NB4 (cell line): ENCODE results near the gene EPPIN.

Experiments used
- DNase-seq: peaks from one replicate; pipeline ENCODE4 v3.0.0; 2010; ENCODE audit warnings: low read depth
- H3K4me3 ChIP-seq: one replicate; pipeline ENCODE4 v1.5.1; 2011; ENCODE audit warnings: mild to moderate bottlenecking, low read depth, low read length, moderate library complexity
- MYC ChIP-seq: IDR thresholded peaks from 2 replicates; pipeline ENCODE4 v1.6.1; 2011; ENCODE audit warnings: low read depth, low read length
- POLR2A ChIP-seq: IDR thresholded peaks from 2 replicates; pipeline ENCODE4 v1.6.1; 2011; ENCODE audit warnings: mild to moderate bottlenecking; ENCODE audit not compliant: insufficient read length; ENCODE audit errors: extremely low read depth
- TF ChIP-seq, protein P1 (sequence below): IDR thresholded peaks from one replicate; pipeline ENCODE4 v1.5.1; 2012; ENCODE audit warnings: low read depth, low read length
- TF ChIP-seq, protein P2 (sequence below): IDR thresholded peaks from 2 replicates; pipeline ENCODE4 v1.6.1; 2011; ENCODE audit warnings: low read depth, low read length

The EPPIN gene

DNA sequence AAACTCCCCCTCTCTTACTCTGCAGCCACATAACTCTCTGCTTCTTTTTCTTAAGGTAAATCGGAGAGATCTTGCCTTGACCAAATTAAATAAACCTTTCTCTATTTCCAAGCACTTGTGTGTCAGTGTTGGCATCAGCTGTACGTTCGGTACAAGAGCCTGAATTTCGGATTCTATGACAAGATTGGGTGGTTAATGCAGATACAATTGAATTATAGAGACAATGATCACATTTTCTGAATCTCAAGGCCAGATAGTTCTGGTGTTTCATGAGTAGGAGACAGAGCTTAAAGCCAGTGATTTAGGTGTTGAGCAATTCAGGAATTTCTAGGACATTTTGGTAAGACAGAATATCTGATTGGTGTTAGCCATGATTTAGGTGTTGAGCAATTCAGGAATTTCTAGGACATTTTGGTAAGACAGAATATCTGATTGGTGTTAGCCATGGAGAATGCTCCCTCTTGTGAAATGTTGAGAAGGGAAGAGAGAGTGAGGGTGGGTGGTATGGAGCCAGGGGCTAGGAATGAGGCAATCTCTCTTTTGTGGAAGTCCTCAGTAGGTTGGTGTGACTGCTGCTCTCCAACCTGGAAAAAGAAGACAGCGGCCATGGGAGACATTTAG, 36.8 kb downstream of the EPPIN start:
- no peak overlapping the region for H3K4me3 ChIP-seq
- TF ChIP-seq, protein P1, sequence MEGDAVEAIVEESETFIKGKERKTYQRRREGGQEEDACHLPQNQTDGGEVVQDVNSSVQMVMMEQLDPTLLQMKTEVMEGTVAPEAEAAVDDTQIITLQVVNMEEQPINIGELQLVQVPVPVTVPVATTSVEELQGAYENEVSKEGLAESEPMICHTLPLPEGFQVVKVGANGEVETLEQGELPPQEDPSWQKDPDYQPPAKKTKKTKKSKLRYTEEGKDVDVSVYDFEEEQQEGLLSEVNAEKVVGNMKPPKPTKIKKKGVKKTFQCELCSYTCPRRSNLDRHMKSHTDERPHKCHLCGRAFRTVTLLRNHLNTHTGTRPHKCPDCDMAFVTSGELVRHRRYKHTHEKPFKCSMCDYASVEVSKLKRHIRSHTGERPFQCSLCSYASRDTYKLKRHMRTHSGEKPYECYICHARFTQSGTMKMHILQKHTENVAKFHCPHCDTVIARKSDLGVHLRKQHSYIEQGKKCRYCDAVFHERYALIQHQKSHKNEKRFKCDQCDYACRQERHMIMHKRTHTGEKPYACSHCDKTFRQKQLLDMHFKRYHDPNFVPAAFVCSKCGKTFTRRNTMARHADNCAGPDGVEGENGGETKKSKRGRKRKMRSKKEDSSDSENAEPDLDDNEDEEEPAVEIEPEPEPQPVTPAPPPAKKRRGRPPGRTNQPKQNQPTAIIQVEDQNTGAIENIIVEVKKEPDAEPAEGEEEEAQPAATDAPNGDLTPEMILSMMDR, result no peak
- TF ChIP-seq POLR2A, result no peak
- TF ChIP-seq MYC, result no peak
- TF ChIP-seq, protein P2, sequence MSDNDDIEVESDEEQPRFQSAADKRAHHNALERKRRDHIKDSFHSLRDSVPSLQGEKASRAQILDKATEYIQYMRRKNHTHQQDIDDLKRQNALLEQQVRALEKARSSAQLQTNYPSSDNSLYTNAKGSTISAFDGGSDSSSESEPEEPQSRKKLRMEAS, result no peak
- no peak for DNase-seq

DNA sequence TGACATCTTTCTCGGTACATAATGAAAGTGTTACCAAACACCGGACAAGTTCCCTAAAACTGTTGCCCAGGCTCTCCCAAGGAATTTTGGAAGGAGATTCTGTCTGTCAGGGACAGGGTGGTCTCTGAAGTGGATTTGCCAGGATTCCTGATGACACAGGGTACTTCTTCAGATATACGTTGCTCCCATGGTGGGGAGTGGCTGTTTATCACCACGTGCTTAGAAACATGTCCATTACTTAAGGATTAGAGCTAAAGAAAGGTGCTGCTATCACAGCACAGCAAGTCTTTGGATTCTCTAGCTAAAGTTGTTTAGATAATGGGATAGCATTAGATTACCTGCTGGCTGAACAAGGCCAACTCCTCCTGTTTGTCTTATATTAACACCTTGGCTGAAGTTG, 38.1 kb downstream of the EPPIN start:
- no peak for DNase-seq
- no peak overlapping the region for H3K4me3 ChIP-seq
- TF ChIP-seq, protein P2, result no peak
- TF ChIP-seq, protein P1, result no peak
- no peak for TF ChIP-seq POLR2A
- no peak for TF ChIP-seq MYC

DNA sequence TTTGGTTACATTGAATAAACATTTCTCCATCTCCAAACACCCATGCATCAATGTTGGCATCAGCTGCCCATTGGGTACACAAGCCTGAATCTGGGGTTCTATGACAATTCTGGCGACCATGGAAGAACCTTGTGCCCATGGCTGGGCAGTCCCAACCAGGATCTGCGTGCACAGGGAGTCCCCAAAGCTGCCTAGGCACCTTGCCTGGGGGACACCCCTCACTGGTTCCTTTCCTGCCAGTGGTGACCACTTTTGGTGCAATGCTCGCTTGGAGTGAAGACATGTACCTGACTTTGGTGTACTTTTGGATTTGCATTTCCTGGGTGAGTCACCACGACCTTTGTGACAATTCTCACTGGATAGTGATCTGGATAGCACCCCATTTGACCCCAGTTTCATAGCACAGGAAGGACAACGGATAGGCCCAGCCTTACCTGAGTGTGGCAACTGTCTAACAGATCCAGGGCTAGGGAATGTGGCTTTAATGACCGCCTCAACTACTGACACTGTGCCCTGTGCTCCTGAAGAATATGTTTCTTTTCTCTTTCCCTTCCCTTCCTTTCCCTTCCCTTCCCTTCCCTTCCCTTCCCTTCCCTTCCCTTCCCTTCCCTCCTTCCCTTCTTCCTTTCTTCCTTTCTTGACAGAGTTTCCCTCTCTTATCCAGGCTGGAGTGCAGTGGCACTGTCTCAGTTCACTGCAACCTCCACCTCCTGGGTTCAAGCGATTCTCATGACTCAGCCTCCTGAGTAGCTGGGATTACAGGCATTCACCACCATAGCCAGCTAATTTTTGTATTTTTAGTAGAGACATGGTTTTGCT, 38.9 kb downstream of the EPPIN start:
- H3K4me3 ChIP-seq, result no peak overlapping the region
- no peak for DNase-seq
- TF ChIP-seq POLR2A (no peak), MYC (no peak)
- TF ChIP-seq, protein P1, result no peak
- TF ChIP-seq, protein P2, result no peak

DNA sequence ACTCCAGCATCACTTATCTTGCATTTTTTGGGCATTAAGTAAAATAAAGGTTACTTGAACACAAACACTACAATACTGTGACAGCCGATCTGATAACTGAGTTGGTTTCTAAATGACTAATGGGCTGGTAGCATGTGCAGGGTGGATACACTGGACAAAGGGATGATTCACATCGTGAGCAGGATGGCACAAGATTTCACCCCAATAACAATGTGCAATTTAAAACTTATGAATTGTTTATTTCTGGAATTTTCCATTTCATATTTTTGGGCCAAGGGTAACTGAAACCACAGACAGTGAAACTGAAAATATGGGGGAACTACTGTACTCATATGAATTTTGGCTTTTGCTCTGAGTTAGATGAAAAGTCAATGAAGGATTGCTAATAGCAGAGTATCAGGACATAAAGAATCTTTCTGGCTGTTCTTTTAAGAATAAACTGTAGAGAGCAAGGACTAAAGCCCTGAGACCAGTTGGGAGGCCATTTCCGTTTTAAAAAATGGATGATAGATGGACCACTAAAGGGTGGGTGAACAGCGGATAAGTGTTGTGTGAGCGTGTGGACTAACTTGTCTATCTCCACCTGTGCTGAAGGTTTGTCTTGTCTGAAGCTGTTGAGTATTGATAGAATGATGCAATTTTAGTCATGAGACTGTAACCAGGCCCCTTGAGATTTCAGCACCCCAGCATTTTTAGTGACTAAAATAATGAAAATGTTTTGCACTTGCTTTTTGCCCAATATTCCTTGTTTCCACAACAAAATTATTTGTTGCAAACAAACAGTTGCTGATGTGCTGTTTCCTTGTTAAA, 40.0 kb downstream of the EPPIN start:
- TF ChIP-seq POLR2A, result no peak
- TF ChIP-seq MYC, result no peak
- TF ChIP-seq, protein P2, result no peak
- TF ChIP-seq, protein P1, result no peak
- H3K4me3 ChIP-seq, result no peak overlapping the region
- DNase-seq, result no peak

DNA sequence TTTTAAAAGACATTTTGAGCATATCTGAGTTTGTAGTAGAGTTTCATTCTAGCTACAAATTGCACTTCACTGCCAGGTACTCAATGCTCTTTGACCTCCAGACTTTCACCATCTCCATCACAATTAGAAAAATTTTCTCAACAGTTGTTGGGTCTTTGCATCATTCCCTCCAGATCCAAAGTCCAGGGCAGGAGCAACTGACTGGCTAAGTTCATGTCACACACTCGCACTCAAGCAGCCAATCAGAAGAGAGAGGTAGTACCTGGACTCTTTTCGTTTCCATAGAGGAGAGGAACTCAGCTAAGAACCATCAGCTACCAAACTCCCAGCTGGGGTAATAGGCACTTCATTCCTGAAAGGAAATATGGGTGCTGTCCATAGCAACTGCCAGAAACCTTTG, 40.8 kb downstream of the EPPIN start:
- DNase-seq, result no peak
- H3K4me3 ChIP-seq, result no peak overlapping the region
- TF ChIP-seq MYC, result no peak
- TF ChIP-seq, protein P2, result no peak
- TF ChIP-seq, protein P1, result no peak
- no peak for TF ChIP-seq POLR2A
